Germinal center (tissue), 1 donor: ENCODE measurements around the gene ZEB2.
"Not testable (repeated sequence)": the region's sequence is repeated elsewhere in the genome, so short reads cannot be mapped to it uniquely, and the experiment has no call there.

ENCODE experiments used
- DNase-seq: peaks from one replicate; pipeline ENCODE4 v3.0.0; 2012; ENCODE audit warnings: mixed read lengths, low spot score

Gene ZEB2

GRCh38 chr2:144385381-144385780 is 134.5 kb downstream of the ZEB2 start:
- DNase-seq = no peak

GRCh38 chr2:144383571-144384100 is 136.3 kb downstream of the ZEB2 start:
- no peak for DNase-seq

DNA sequence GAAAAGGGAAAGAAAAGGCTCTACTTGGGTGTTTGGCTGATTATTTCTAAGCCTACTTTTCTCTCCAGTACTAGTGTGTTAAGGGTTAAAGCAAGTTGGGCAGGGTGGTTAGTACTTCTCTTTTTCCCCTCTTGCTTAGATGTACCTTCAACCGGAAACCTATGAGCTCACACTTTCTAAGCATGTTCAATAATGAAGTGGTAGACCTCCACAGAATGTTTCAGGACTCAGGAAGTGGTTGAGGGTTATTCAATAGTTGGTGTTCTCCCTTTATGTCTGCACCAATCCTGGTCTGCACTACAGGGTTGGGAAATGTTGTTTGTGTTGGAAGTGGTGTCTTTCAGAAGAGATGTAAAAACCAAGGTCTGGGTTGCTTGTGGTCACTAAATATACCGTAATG is 137.1 kb downstream of the ZEB2 start:
- DNase-seq = peak; percentile 48

- DNase-seq = no peak
Measured at GRCh38 chr2:144381716-144382115, 138.2 kb downstream of the ZEB2 start.

GRCh38 chr2:144379851-144380311 is 140.0 kb downstream of the ZEB2 start:
- DNase-seq = no peak

DNA sequence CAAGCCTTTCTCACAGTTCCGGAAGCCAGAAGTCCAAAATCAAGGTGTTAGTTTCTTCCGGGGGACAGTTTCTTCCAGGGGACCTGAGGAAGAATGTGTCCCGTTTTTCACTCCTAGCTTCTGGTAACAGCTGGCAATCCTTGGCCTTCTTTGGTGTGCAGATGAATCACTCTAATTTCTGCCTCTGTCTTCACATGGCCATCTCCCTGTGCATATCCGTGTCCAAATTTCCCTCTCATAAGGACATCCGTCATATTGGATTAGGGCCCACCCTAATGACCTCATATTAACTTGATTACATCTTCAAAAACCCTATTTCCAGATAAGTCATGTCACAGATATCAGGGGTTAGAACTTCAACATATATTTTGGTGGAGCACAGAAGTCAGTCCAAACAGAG is 141.4 kb downstream of the ZEB2 start:
- DNase-seq = no peak

GRCh38 chr2:144377914-144378313 is 142.0 kb downstream of the ZEB2 start:
- DNase-seq = no peak

DNA sequence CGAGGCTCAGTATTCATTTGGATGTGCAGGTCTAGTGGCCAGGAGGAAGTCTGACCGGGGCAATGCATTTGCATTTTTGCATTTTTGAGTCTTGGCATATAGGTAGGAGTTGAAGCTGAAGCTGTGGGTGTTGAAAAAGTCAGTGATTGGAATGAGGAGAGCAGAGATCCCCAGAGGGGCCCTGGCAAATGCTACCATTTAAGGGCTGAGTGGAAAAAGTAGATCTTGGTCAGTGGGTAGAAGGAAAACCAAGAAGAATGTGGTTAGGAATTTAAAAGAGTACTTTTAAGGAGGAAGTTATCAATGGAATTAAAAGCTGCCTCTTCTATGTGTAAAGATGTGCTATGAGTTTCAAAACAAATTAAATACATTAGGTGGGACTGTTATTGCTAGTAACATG is 143.0 kb downstream of the ZEB2 start:
- no peak for DNase-seq

- DNase-seq = no peak
Measured at GRCh38 chr2:144376460-144376859, 143.5 kb downstream of the ZEB2 start.

- peak; percentile 23 for DNase-seq
Measured at GRCh38 chr2:144374163-144374661, 145.7 kb downstream of the ZEB2 start.

- no peak for DNase-seq
Measured at GRCh38 chr2:144372410-144373080, 147.4 kb downstream of the ZEB2 start.

DNA sequence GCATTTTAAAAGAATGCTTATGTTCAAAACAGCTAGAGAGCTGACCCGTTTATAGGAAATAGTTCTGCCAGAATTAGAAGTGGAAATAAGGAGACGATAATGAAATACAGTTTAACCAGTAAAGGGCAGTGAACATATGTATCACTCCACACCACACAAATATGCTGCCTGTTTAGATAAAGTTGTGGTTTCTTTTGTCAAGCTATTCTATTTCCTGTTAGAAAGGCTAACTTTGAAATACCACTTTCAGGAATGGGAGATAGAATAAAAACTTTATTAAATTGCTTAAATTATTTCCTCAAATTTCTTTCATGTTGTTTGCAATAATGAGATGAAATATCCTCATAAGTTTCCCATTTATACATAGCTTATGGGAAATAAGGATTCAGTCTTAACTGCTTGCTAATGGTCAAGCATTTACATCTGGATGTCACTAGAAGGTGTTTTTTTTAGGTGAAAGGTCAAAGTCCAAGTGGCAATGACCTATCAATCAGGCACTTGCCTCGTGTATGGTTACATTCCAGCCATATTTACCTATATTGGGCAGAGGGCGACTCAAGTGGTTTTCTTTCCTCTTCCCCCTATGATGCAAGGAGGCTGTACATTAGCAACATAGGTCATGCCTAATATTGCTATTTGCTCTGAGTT is 148.9 kb downstream of the ZEB2 start:
- DNase-seq = no peak

DNA sequence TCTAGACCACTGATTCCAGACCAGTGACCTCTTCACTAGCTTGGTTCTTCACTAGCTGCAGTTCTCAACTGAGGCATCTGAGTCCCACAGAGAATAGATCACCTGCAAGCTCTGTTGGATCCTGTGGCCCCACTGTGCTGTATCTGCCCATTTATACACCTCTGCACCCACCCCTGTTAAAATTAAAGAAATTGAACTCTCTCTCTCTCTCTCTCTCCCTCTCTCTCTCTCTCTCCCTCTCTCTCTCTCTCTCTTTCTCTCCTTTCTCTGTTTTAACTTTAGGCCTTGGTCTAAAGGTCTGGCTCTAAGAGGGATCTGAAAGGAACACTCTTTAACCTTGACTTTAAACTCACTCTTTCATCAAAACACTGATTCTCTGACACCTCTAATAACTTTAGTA is 150.5 kb downstream of the ZEB2 start:
- DNase-seq = no peak

DNA sequence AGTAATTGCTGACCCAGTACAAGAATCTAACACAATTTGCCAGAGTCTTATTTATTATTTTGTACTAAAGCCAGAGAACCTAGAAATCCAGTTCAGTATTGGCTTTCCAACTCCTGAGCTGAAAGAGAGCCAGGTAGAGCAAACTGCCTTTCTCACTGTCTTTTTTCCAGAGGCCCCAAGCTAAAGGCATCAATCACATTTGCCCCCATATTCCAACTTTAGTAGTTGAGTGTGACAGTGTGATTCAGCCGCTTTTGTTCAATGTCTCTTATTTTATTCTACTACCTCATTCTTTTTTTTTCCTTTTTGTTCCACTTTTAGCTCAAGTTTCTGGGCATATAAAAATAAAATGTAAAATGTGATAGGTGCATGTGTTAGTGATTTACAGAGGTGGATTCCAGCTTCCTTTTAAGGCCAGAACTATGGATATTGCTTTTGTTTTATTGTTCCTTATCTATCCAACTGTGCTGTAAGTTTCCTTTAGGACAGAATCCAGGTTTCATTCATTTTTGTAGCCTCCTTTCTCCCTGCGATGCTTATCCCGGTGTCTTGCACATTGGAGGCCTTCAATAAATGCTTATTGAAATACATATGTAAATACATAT is 153.0 kb downstream of the ZEB2 start:
- DNase-seq = no peak

- DNase-seq = no peak
Measured at GRCh38 chr2:144364944-144365738, 154.8 kb downstream of the ZEB2 start.

DNA sequence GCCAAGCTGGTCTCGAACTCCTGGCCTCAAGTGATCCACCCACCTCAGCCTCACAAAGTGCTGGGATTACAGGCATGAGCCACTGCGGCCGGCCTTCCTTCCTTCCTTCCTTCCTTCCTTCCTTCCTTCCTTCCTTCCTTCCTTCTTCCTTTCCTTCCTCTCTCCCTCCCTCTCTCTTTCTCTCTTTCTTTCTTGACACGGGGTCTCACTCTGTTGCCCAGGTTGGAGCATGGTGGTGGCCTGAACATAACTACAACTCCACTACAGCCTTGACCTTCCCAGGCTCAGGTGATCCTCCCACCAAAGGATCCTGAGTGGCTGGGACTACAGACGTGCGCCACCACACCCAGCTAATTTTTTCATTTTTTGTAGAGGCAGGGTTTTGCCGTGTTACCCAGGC is 155.7 kb downstream of the ZEB2 start:
- DNase-seq = not testable (repeated sequence)

DNA sequence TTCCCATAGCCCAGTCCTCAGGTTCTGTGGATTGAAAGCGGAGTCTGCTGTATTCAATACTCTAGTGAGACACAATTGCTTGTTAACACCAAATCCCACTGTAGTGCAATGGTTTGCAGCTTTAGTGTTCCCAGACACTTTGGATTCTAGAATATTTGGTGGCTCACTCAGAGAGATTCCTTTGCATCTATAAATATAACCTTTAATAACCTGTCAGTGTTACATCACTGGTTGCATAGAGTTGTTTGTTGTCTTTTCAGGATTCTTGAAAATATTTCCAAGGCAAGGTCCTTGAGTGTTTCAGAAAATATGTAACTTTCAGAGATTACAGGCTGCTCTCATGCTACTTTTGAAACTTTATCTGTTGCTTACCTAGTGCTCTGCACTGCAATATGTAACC is 157.5 kb downstream of the ZEB2 start:
- DNase-seq = no peak

- no peak for DNase-seq
Measured at GRCh38 chr2:144361742-144362141, 158.2 kb downstream of the ZEB2 start.

- no peak for DNase-seq
Measured at GRCh38 chr2:144359684-144360083, 160.2 kb downstream of the ZEB2 start.

- no peak for DNase-seq
Measured at GRCh38 chr2:144358979-144359541, 160.9 kb downstream of the ZEB2 start.

- DNase-seq = no peak
Measured at GRCh38 chr2:144358374-144358964, 161.4 kb downstream of the ZEB2 start.
